Left ventricle myocardium inferior (tissue), 1 donor: Measurements from ENCODE around the gene HCN4. TPM values are rescaled to one million over a fixed set of nuclear protein-coding genes. Genes with fewer than 3 reads are reported as not detected.

Experiments
- DNase-seq: peaks from one replicate; pipeline ENCODE4 v3.0.0-alpha.2; 2020
- H3K27ac ChIP-seq: fragments of 200-600 bp; replicated peaks from 2 replicates; pipeline ENCODE4 v1.8.0; 2021
- H3K27me3 ChIP-seq: fragments of 200-600 bp; 2 replicates; pipeline ENCODE4 v1.8.0; 2021; ENCODE audit warnings: low read depth
- H3K36me3 ChIP-seq: fragments of 200-600 bp; 2 replicates; pipeline ENCODE4 v1.8.0; 2021
- H3K4me1 ChIP-seq: fragments of 200-600 bp; 2 replicates; pipeline ENCODE4 v1.8.0; 2021
- H3K4me3 ChIP-seq: fragments of 200-600 bp; 2 replicates; pipeline ENCODE4 v1.8.0; 2021; ENCODE audit warnings: mild to moderate bottlenecking, moderate library complexity
- H3K9me3 ChIP-seq: fragments of 200-600 bp; replicated peaks from 2 replicates; pipeline ENCODE4 v1.8.0; 2021
- CTCF ChIP-seq: fragments of 200-600 bp; IDR thresholded peaks from 2 replicates; pipeline ENCODE4 v1.8.0; 2021; ENCODE audit warnings: antibody characterized with exemption, mild to moderate bottlenecking, borderline replicate concordance
- intact Hi-C: fragments of 100-400 bp; cut with micrococcal nuclease; formaldehyde crosslinking; loops from one replicate; pipeline ENCODE4 v1.11.0; 2022
- total RNA-seq: library from RNA; stranded (reverse); fragmentation: NEBNext Ultra II Directional; extraction: Animal tissue kit (Norgen Biotek cat#: 25700); gene quantifications from one replicate; pipeline ENCODE4 v1.2.1, GENCODE V29; 2021
- donor health status: DM: no; HTN: yes; CAD: no; lungs with severe emphysema.

HCN4 gene
- total RNA-seq, 1 donor from 2014 or later = 21.9 TPM

GRCh38 chr15:73298522-73299245, 70.1 kb downstream of the HCN4 start:
- Histone ChIP-seq H3K4me3 (no peak overlapping the region), H3K36me3 (peaks cover 53% of the 10 kb centered on the region), H3K27ac (no peak overlapping the region), H3K27me3 (no peaks in the 10 kb centered on the region), H3K9me3 (no peaks in the 10 kb centered on the region), H3K4me1 (no peaks in the 10 kb centered on the region)
- no peak for TF ChIP-seq CTCF
- intact Hi-C loops = no loop called here
- no peak for DNase-seq

GRCh38 chr15:73296609-73297353, 72.0 kb downstream of the HCN4 start:
- Histone ChIP-seq H3K4me3 (no peak overlapping the region), H3K36me3 (peaks cover 39% of the 10 kb centered on the region), H3K4me1 (no peaks in the 10 kb centered on the region), H3K9me3 (no peaks in the 10 kb centered on the region), H3K27me3 (no peaks in the 10 kb centered on the region), H3K27ac (no peak overlapping the region)
- TF ChIP-seq CTCF = no peak
- DNase-seq = no peak
- intact Hi-C loops = no loop called here

GRCh38 chr15:73295630-73296286, 73.0 kb downstream of the HCN4 start:
- Histone ChIP-seq H3K9me3 (no peaks in the 10 kb centered on the region), H3K4me1 (no peaks in the 10 kb centered on the region), H3K27ac (no peak overlapping the region), H3K36me3 (peaks cover 29% of the 10 kb centered on the region), H3K27me3 (no peaks in the 10 kb centered on the region), H3K4me3 (no peak overlapping the region)
- no peak for DNase-seq
- intact Hi-C loops = no loop called here
- no peak for TF ChIP-seq CTCF

GRCh38 chr15:73293773-73294172, 75.0 kb downstream of the HCN4 start:
- DNase-seq = no peak
- Histone ChIP-seq H3K9me3 (no peaks in the 10 kb centered on the region), H3K27ac (no peak overlapping the region), H3K4me3 (no peak overlapping the region), H3K36me3 (peaks cover 21% of the 10 kb centered on the region), H3K4me1 (no peaks in the 10 kb centered on the region), H3K27me3 (no peaks in the 10 kb centered on the region)
- intact Hi-C loops = no loop called here
- TF ChIP-seq CTCF = no peak

GRCh38 chr15:73291441-73291840, 77.3 kb downstream of the HCN4 start:
- Histone ChIP-seq H3K4me3 (no peak overlapping the region), H3K36me3 (peaks cover 36% of the 10 kb centered on the region)
- TF ChIP-seq CTCF = no peak

More at GRCh38 chr15:73291441-73291840, 77.3 kb downstream of the HCN4 start:
- DNase-seq = no peak
- Histone ChIP-seq H3K27me3 (no peaks in the 10 kb centered on the region), H3K9me3 (no peaks in the 10 kb centered on the region), H3K4me1 (no peaks in the 10 kb centered on the region), H3K27ac (no peak overlapping the region)
- intact Hi-C loops = no loop called here
